Measurements from ENCODE around the gene GHRHR. TPM values are rescaled to one million over a fixed set of nuclear protein-coding genes. Genes with fewer than 3 reads are reported as not detected.

Gene GHRHR
- polyA plus RNA-seq, 1 donor from 2014 or later: not detected

DNA sequence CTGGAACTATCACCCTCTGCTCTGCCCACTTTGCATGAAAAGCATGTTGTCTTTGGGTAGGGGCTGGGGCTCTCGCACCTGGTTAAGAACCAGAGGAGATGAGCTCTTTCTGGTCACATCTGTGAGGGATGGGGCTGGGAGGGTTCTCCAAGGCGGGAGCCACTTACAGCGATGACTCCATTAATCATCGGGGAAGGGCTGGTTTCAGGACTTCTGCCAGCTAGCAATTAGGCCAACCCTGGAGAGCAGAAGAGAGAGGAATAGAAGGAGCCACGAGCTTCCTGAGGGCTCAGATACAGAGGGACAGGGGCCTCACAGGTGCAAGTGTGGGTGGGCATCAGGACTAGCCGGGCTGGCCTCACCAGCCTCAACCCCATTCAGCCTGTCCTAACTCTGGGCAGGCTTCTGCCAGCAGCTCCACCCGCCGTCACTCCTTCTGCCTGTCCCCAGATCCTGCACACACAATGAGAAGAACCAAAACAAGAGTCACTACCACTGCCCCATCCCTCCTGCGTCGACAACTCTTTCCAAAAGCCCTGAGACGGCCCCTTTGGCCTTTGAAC lies 43.7 kb upstream of the GHRHR start:
- Histone ChIP-seq H4K20me1 (ENCODE audit: insufficient read depth) (no peaks in the 10 kb centered on the region), H3F3A (ENCODE audit: insufficient read depth, low read length, poor library complexity, severe bottlenecking) (no peaks in the 10 kb centered on the region), H2AFZ (ENCODE audit: low read depth, low read length) (no peak overlapping the region), H3K27ac (ENCODE audit: low read length) (no peak overlapping the region), H3K27me3 (ENCODE audit: insufficient read depth, low read depth, low read length) (no peaks in the 10 kb centered on the region), H3K9me3 (ENCODE audit: low read length) (no peaks in the 10 kb centered on the region), H3K36me3 (ENCODE audit: insufficient read depth, low read length) (no peaks in the 10 kb centered on the region), H3K4me2 (ENCODE audit: low read length) (no peak overlapping the region), H3K4me3 (ENCODE audit: low read length) (no peak overlapping the region), H3K9ac (ENCODE audit: low read length) (no peak overlapping the region), H3K79me2 (replicated peaks; ENCODE audit: insufficient read depth, low read length) (no peaks in the 10 kb centered on the region), H3K9me2 (ENCODE audit: insufficient read depth, low read length) (no peaks in the 10 kb centered on the region)
- TF ChIP-seq RAD21 (conservative IDR thresholded peaks at IDR 0.05) (no peak), EZH2 (IDR thresholded peaks at IDR 0.05; ENCODE audit: borderline replicate concordance, insufficient read depth, low read length, poor library complexity, severe bottlenecking) (no peak), TAF1 (IDR thresholded peaks at IDR 0.05; ENCODE audit: low read depth) (no peak), MXI1 (conservative IDR thresholded peaks at IDR 0.05; ENCODE audit: poor library complexity, severe bottlenecking) (no peak), SMC3 (conservative IDR thresholded peaks at IDR 0.05; ENCODE audit: poor library complexity) (no peak), EP300 (conservative IDR thresholded peaks at IDR 0.05; ENCODE audit: poor library complexity, severe bottlenecking) (no peak), POLR2AphosphoS5 (IDR thresholded peaks at IDR 0.05) (no peak)
- TF ChIP-seq, protein P1, sequence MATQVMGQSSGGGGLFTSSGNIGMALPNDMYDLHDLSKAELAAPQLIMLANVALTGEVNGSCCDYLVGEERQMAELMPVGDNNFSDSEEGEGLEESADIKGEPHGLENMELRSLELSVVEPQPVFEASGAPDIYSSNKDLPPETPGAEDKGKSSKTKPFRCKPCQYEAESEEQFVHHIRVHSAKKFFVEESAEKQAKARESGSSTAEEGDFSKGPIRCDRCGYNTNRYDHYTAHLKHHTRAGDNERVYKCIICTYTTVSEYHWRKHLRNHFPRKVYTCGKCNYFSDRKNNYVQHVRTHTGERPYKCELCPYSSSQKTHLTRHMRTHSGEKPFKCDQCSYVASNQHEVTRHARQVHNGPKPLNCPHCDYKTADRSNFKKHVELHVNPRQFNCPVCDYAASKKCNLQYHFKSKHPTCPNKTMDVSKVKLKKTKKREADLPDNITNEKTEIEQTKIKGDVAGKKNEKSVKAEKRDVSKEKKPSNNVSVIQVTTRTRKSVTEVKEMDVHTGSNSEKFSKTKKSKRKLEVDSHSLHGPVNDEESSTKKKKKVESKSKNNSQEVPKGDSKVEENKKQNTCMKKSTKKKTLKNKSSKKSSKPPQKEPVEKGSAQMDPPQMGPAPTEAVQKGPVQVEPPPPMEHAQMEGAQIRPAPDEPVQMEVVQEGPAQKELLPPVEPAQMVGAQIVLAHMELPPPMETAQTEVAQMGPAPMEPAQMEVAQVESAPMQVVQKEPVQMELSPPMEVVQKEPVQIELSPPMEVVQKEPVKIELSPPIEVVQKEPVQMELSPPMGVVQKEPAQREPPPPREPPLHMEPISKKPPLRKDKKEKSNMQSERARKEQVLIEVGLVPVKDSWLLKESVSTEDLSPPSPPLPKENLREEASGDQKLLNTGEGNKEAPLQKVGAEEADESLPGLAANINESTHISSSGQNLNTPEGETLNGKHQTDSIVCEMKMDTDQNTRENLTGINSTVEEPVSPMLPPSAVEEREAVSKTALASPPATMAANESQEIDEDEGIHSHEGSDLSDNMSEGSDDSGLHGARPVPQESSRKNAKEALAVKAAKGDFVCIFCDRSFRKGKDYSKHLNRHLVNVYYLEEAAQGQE (IDR thresholded peaks at IDR 0.05; ENCODE audit: borderline replicate concordance): no peak
- TF ChIP-seq, protein P2, sequence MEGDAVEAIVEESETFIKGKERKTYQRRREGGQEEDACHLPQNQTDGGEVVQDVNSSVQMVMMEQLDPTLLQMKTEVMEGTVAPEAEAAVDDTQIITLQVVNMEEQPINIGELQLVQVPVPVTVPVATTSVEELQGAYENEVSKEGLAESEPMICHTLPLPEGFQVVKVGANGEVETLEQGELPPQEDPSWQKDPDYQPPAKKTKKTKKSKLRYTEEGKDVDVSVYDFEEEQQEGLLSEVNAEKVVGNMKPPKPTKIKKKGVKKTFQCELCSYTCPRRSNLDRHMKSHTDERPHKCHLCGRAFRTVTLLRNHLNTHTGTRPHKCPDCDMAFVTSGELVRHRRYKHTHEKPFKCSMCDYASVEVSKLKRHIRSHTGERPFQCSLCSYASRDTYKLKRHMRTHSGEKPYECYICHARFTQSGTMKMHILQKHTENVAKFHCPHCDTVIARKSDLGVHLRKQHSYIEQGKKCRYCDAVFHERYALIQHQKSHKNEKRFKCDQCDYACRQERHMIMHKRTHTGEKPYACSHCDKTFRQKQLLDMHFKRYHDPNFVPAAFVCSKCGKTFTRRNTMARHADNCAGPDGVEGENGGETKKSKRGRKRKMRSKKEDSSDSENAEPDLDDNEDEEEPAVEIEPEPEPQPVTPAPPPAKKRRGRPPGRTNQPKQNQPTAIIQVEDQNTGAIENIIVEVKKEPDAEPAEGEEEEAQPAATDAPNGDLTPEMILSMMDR (IDR thresholded peaks at IDR 0.05; ENCODE audit: poor library complexity, severe bottlenecking): no peak

DNA sequence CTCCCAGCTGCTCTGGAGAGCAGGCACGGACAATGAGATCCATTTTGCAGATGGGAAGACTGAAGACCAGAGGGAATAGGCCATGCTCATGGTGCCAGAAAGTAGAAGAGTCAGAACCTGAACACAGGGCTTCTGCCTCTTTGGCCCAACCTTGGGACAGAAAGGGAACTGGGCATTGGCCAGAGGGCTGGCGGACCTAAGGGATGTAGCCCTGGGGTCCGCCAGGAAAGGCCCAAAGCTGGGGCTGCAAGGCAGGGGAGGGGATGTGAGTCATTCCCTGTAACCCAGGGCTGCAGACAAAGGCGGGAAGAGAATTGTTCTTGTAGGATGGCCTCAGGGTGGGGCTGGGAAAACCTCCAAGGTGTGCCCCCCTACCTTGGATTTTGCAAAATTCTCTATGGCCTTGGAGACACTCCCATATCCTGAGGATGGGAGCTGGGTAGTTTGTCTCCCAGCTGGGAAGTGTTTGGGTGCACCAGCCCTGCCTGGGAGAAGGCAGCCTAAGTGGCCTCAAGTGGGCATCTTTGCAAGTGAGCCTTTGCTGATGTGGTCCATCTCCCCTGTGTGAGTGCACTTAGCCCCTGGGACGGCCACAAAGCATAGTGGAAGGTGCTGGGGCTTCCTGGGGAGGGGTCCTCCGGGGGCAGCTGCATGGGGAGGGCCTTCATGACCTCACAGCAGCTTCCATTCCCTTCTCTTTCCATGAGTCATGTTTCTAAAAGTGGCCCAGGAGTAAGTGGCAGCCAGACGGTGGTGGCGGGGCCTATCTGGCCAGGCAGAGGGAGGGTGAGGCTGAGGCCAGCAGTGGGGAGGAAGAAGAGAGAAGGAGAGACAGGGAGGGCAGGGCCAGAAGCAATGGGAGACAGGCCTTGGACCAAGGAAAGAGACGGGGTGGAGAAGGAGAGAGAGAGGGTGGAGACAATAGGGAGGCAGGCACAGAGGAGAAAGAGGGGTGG lies 42.9 kb upstream of the GHRHR start:
- Histone ChIP-seq H3K9me2 (ENCODE audit: insufficient read depth, low read length) (no peaks in the 10 kb centered on the region), H3K4me2 (ENCODE audit: low read length) (no peak overlapping the region), H4K20me1 (ENCODE audit: insufficient read depth) (no peaks in the 10 kb centered on the region)

More for the DNA sequence above, 42.9 kb upstream of the GHRHR start:
- TF ChIP-seq POLR2AphosphoS5 (IDR thresholded peaks at IDR 0.05) (no peak), RAD21 (conservative IDR thresholded peaks at IDR 0.05) (no peak), EP300 (conservative IDR thresholded peaks at IDR 0.05; ENCODE audit: poor library complexity, severe bottlenecking) (no peak), SMC3 (conservative IDR thresholded peaks at IDR 0.05; ENCODE audit: poor library complexity) (no peak), MXI1 (conservative IDR thresholded peaks at IDR 0.05; ENCODE audit: poor library complexity, severe bottlenecking) (no peak), TAF1 (IDR thresholded peaks at IDR 0.05; ENCODE audit: low read depth) (no peak), EZH2 (IDR thresholded peaks at IDR 0.05; ENCODE audit: borderline replicate concordance, insufficient read depth, low read length, poor library complexity, severe bottlenecking) (no peak)
- TF ChIP-seq, protein P2 (IDR thresholded peaks at IDR 0.05; ENCODE audit: poor library complexity, severe bottlenecking): no peak
- TF ChIP-seq, protein P1 (IDR thresholded peaks at IDR 0.05; ENCODE audit: borderline replicate concordance): no peak
- no peaks in the 10 kb centered on the region for H3K9me3 ChIP-seq (ENCODE audit: low read length)
- no peak overlapping the region for H2AFZ ChIP-seq (ENCODE audit: low read depth, low read length)
- H3K27me3 ChIP-seq (ENCODE audit: insufficient read depth, low read depth, low read length): no peaks in the 10 kb centered on the region
- no peaks in the 10 kb centered on the region for H3K79me2 ChIP-seq (replicated peaks; ENCODE audit: insufficient read depth, low read length)
- H3F3A ChIP-seq (ENCODE audit: insufficient read depth, low read length, poor library complexity, severe bottlenecking): no peaks in the 10 kb centered on the region
- H3K4me3 ChIP-seq (ENCODE audit: low read length): no peak overlapping the region
- no peak overlapping the region for H3K9ac ChIP-seq (ENCODE audit: low read length)
- H3K36me3 ChIP-seq (ENCODE audit: insufficient read depth, low read length): no peaks in the 10 kb centered on the region
- no peak overlapping the region for H3K27ac ChIP-seq (ENCODE audit: low read length)

Measured in neural cell (in vitro differentiated cells).